Measurements from ENCODE around the gene UCP2. TPM values are rescaled to one million over a fixed set of nuclear protein-coding genes. Genes with fewer than 3 reads are reported as not detected.

UCP2 gene
- total and polyA plus RNA-seq, 9 of the 15 experiments (the other 6 are each of a cell fraction or from before 2014, with no cell fraction given): 19.2 to 216 (median 87.9) TPM

- peak in 1 of 3 experiments; percentile 83; a peak in 2 of 6 replicates for TF ChIP-seq ZBTB11 (CRISPR knock-in tag; IDR thresholded peaks at IDR 0.05)
- TF ChIP-seq ETS2 (tag; IDR thresholded peaks at IDR 0.05; ENCODE audit: borderline replicate concordance, poor library complexity, severe bottlenecking): no peak
- peak; percentile 86 for TF ChIP-seq CBX1 (IDR thresholded peaks at IDR 0.05; ENCODE audit: low read depth)
- no peak; a peak in 1 of 4 replicates for TF ChIP-seq FOXA3 (CRISPR knock-in tag; conservative IDR thresholded peaks at IDR 0.05 in 1 of 2, IDR thresholded peaks at IDR 0.05 in 1 of 2)
- peak; percentile 79 for TF ChIP-seq PKNOX1 (IDR thresholded peaks at IDR 0.05)
- peak; percentile 45; the same call in 1 of the 2 replicates for TF ChIP-seq EHMT2 (IDR thresholded peaks at IDR 0.05)
- peak; percentile 97 to 98 for TF ChIP-seq E2F6 (IDR thresholded peaks at IDR 0.05; ENCODE audit: borderline replicate concordance in 1 of 2, extremely low read depth in 1 of 2, insufficient read depth in 1 of 2, insufficient read length in 1 of 2, low read depth in 1 of 2, low read length in 1 of 2, poor library complexity in 1 of 2, severe bottlenecking in 1 of 2)
- peak; percentile 37 for TF ChIP-seq TAF1 (IDR thresholded peaks at IDR 0.05; ENCODE audit: control insufficient read depth, extremely low read depth, insufficient read depth, low read length, severe bottlenecking)
- peak; percentile 93 for TF ChIP-seq ZNF175 (CRISPR knock-in tag; IDR thresholded peaks at IDR 0.05; ENCODE audit: low read depth)
- peak; percentile 83 for TF ChIP-seq TCF7 (IDR thresholded peaks at IDR 0.05; ENCODE audit: borderline replicate concordance)
- peak; percentile 99 for TF ChIP-seq GATA2 (CRISPR knock-in tag; IDR thresholded peaks at IDR 0.05)
- peak; percentile 82 for TF ChIP-seq CREB1 (IDR thresholded peaks at IDR 0.05)
- peak; percentile 35; the same call in 1 of the 2 replicates for TF ChIP-seq CREB1 (CRISPR knock-in tag; IDR thresholded peaks at IDR 0.05)
- TF ChIP-seq FIP1L1 (IDR thresholded peaks at IDR 0.05; ENCODE audit: low read depth, low read length, poor library complexity, severe bottlenecking): no peak
- peak; percentile 76 for TF ChIP-seq ESRRA (IDR thresholded peaks at IDR 0.05; ENCODE audit: borderline replicate concordance, low read depth)
- TF ChIP-seq ZNF24 (IDR thresholded peaks at IDR 0.05): peak; percentile 75
- peak; percentile 77; the same call in 1 of the 2 replicates for TF ChIP-seq HLTF (IDR thresholded peaks at IDR 0.05)
These were observed 28.9 kb upstream of the UCP2 start (continued) for GRCh38 chr11:74011360-74012073.

Measured in K562 (cell line).